ENCODE measurements around the gene ZC3H7A. TPM values are rescaled to one million over a fixed set of nuclear protein-coding genes. Genes with fewer than 3 reads are reported as not detected.

The ZC3H7A gene

GRCh38 chr16:11708421-11708820 lies 88.6 kb downstream of the ZC3H7A start:
- Histone ChIP-seq H3K9ac (ENCODE audit: low read length) (no peak overlapping the region), H4K5ac (ENCODE audit: low read length) (no peak overlapping the region), H3K27ac (ENCODE audit: low read depth, low read length) (no peak overlapping the region), H3K4me3 (ENCODE audit: low read length) (no peak overlapping the region), H3K36me3 (ENCODE audit: control insufficient read depth, insufficient read depth, low read length) (no peaks in the 10 kb centered on the region), H2BK15ac (replicated peaks; ENCODE audit: low read depth) (no peak overlapping the region), H2BK120ac (ENCODE audit: low read depth, low read length) (no peak overlapping the region), H3K79me1 (ENCODE audit: low read length) (no peaks in the 10 kb centered on the region), H3K79me2 (ENCODE audit: control insufficient read depth, insufficient read depth, low read length) (no peaks in the 10 kb centered on the region), H3K4me2 (ENCODE audit: low read length) (no peak overlapping the region), H3K4ac (ENCODE audit: low read depth, low read length) (no peak overlapping the region), H3K27me3 (ENCODE audit: insufficient read depth, low read length, poor library complexity) (no peaks in the 10 kb centered on the region), H2BK5ac (ENCODE audit: low read length) (no peak overlapping the region), H3K23ac (ENCODE audit: low read length) (no peak overlapping the region), H2AK5ac (ENCODE audit: low read length) (no peak overlapping the region), H3K18ac (ENCODE audit: low read length) (no peak overlapping the region), H3K4me1 (ENCODE audit: control insufficient read depth, low read depth, low read length) (no peaks in the 10 kb centered on the region), H4K8ac (ENCODE audit: low read depth, low read length) (no peak overlapping the region), H3K56ac (ENCODE audit: low read length) (no peak overlapping the region)
- no peak for DNase-seq
- no CpG with 5 or more reads among the region's 1 CpG for WGBS (ENCODE audit: extremely low coverage, insufficient coverage, low lambda C conversion rate)

- Histone ChIP-seq H3K4ac (ENCODE audit: low read depth, low read length) (no peak overlapping the region), H3K4me2 (ENCODE audit: low read length) (no peak overlapping the region), H3K23ac (ENCODE audit: low read length) (no peak overlapping the region), H3K4me3 (ENCODE audit: low read length) (no peak overlapping the region), H4K8ac (ENCODE audit: low read depth, low read length) (no peak overlapping the region), H3K79me1 (ENCODE audit: low read length) (no peaks in the 10 kb centered on the region), H3K36me3 (ENCODE audit: control insufficient read depth, insufficient read depth, low read length) (no peaks in the 10 kb centered on the region), H3K4me1 (ENCODE audit: control insufficient read depth, low read depth, low read length) (no peaks in the 10 kb centered on the region), H4K5ac (ENCODE audit: low read length) (no peak overlapping the region), H3K18ac (ENCODE audit: low read length) (no peak overlapping the region), H2BK5ac (ENCODE audit: low read length) (no peak overlapping the region), H2BK15ac (replicated peaks; ENCODE audit: low read depth) (no peak overlapping the region), H3K9ac (ENCODE audit: low read length) (no peak overlapping the region), H2BK120ac (ENCODE audit: low read depth, low read length) (no peak overlapping the region), H3K79me2 (ENCODE audit: control insufficient read depth, insufficient read depth, low read length) (no peaks in the 10 kb centered on the region), H3K27me3 (ENCODE audit: insufficient read depth, low read length, poor library complexity) (no peaks in the 10 kb centered on the region), H3K56ac (ENCODE audit: low read length) (no peak overlapping the region), H3K27ac (ENCODE audit: low read depth, low read length) (no peak overlapping the region), H2AK5ac (ENCODE audit: low read length) (no peak overlapping the region)
- DNase-seq = no peak
- no CpG with 5 or more reads among the region's 4 CpGs for WGBS (ENCODE audit: extremely low coverage, insufficient coverage, low lambda C conversion rate)
Observed at GRCh38 chr16:11707679-11708197, 89.3 kb downstream of the ZC3H7A start.

GRCh38 chr16:11706180-11706742 lies 90.8 kb downstream of the ZC3H7A start:
- WGBS (ENCODE audit: extremely low coverage, insufficient coverage, low lambda C conversion rate) = no CpG with 5 or more reads among the region's 5 CpGs
- no peak overlapping the region for H2BK5ac ChIP-seq (ENCODE audit: low read length)
- H3K9ac ChIP-seq (ENCODE audit: low read length) = no peak overlapping the region
- DNase-seq = no peak
- no peak overlapping the region for H3K4me3 ChIP-seq (ENCODE audit: low read length)
- no peaks in the 10 kb centered on the region for H3K4me1 ChIP-seq (ENCODE audit: control insufficient read depth, low read depth, low read length)
- no peak overlapping the region for H3K23ac ChIP-seq (ENCODE audit: low read length)
- no peaks in the 10 kb centered on the region for H3K27me3 ChIP-seq (ENCODE audit: insufficient read depth, low read length, poor library complexity)
- no peaks in the 10 kb centered on the region for H3K36me3 ChIP-seq (ENCODE audit: control insufficient read depth, insufficient read depth, low read length)
- H3K4me2 ChIP-seq (ENCODE audit: low read length) = no peak overlapping the region
- H4K5ac ChIP-seq (ENCODE audit: low read length) = no peak overlapping the region
- no peaks in the 10 kb centered on the region for H3K79me1 ChIP-seq (ENCODE audit: low read length)
- no peak overlapping the region for H3K18ac ChIP-seq (ENCODE audit: low read length)
- no peak overlapping the region for H3K4ac ChIP-seq (ENCODE audit: low read depth, low read length)
- H3K56ac ChIP-seq (ENCODE audit: low read length) = no peak overlapping the region
- no peak overlapping the region for H2BK120ac ChIP-seq (ENCODE audit: low read depth, low read length)
- H2AK5ac ChIP-seq (ENCODE audit: low read length) = no peak overlapping the region
- no peaks in the 10 kb centered on the region for H3K79me2 ChIP-seq (ENCODE audit: control insufficient read depth, insufficient read depth, low read length)
- no peak overlapping the region for H4K8ac ChIP-seq (ENCODE audit: low read depth, low read length)
- no peak overlapping the region for H3K27ac ChIP-seq (ENCODE audit: low read depth, low read length)
- no peak overlapping the region for H2BK15ac ChIP-seq (replicated peaks; ENCODE audit: low read depth)

GRCh38 chr16:11705311-11706025 lies 91.6 kb downstream of the ZC3H7A start:
- Histone ChIP-seq H3K4me3 (ENCODE audit: low read length) (no peak overlapping the region), H3K79me2 (ENCODE audit: control insufficient read depth, insufficient read depth, low read length) (no peaks in the 10 kb centered on the region), H2AK5ac (ENCODE audit: low read length) (no peak overlapping the region), H2BK15ac (replicated peaks; ENCODE audit: low read depth) (no peak overlapping the region), H3K23ac (ENCODE audit: low read length) (no peak overlapping the region), H3K27ac (ENCODE audit: low read depth, low read length) (no peak overlapping the region), H4K5ac (ENCODE audit: low read length) (no peak overlapping the region), H3K36me3 (ENCODE audit: control insufficient read depth, insufficient read depth, low read length) (no peaks in the 10 kb centered on the region), H3K18ac (ENCODE audit: low read length) (no peak overlapping the region), H3K4me1 (ENCODE audit: control insufficient read depth, low read depth, low read length) (no peaks in the 10 kb centered on the region), H2BK5ac (ENCODE audit: low read length) (no peak overlapping the region), H3K4me2 (ENCODE audit: low read length) (no peak overlapping the region), H2BK120ac (ENCODE audit: low read depth, low read length) (no peak overlapping the region), H4K8ac (ENCODE audit: low read depth, low read length) (no peak overlapping the region), H3K56ac (ENCODE audit: low read length) (no peak overlapping the region), H3K4ac (ENCODE audit: low read depth, low read length) (no peak overlapping the region), H3K79me1 (ENCODE audit: low read length) (no peaks in the 10 kb centered on the region), H3K27me3 (ENCODE audit: insufficient read depth, low read length, poor library complexity) (no peaks in the 10 kb centered on the region), H3K9ac (ENCODE audit: low read length) (no peak overlapping the region)
- DNase-seq = no peak
- WGBS (ENCODE audit: extremely low coverage, insufficient coverage, low lambda C conversion rate) = 100% methylated on average over 1 of the region's 6 CpGs

Small RNAs within 50 kb of the gene (small RNA-seq; reads per million reads assigned to genes)
- not detected for gene RF00017 (ENCODE audit: insufficient read depth)

Measured in mesendoderm (in vitro differentiated cells).